Measurements from ENCODE around the gene KIAA0319L. TPM values are rescaled to one million over a fixed set of nuclear protein-coding genes. Genes with fewer than 3 reads are reported as not detected.

The KIAA0319L gene
- total RNA-seq, 2 donors from 2014 or later, result 109 to 124 TPM

GRCh38 chr1:35433714-35434113, 123.5 kb downstream of the KIAA0319L start:
- WGBS, result 96% methylated on average over 15 of the region's 15 CpGs
- no peaks in the 10 kb centered on the region for H3K9me3 ChIP-seq
- no peak for DNase-seq (ENCODE audit: low spot score)
- H3K4me1 ChIP-seq (replicated peaks), result no peaks in the 10 kb centered on the region
- intact Hi-C loops (cut with DNase I), result no loop called here
- H3K4me3 ChIP-seq, result no peak overlapping the region
- peaks cover 0 to 18% of the 10 kb centered on the region in 2 donors for H3K36me3 ChIP-seq
- no peak overlapping the region for H3K27ac ChIP-seq
- TF ChIP-seq POLR2A (IDR thresholded peaks at IDR 0.05) (no peak), CTCF (IDR thresholded peaks at IDR 0.05) (no peak), POLR2AphosphoS5 (IDR thresholded peaks at IDR 0.05) (no peak)
- H3K27me3 ChIP-seq (replicated peaks; ENCODE audit: insufficient read depth), result no peaks in the 10 kb centered on the region

GRCh38 chr1:35432231-35432630, 125.0 kb downstream of the KIAA0319L start:
- Histone ChIP-seq H3K4me1 (replicated peaks) (no peaks in the 10 kb centered on the region), H3K4me3 (no peak overlapping the region), H3K36me3 (peaks cover 0 to 18% of the 10 kb centered on the region in 2 donors), H3K27ac (no peak overlapping the region), H3K27me3 (replicated peaks; ENCODE audit: insufficient read depth) (no peaks in the 10 kb centered on the region), H3K9me3 (no peaks in the 10 kb centered on the region)
- DNase-seq (ENCODE audit: low spot score), result no peak
- 95% methylated on average over 10 of the region's 10 CpGs for WGBS
- intact Hi-C loops (cut with DNase I), result no loop called here
- no peak for TF ChIP-seq POLR2AphosphoS5 (IDR thresholded peaks at IDR 0.05)
- no peak for TF ChIP-seq CTCF (IDR thresholded peaks at IDR 0.05)
- TF ChIP-seq POLR2A (IDR thresholded peaks at IDR 0.05), result no peak

- no peak for DNase-seq (ENCODE audit: low spot score)
- Histone ChIP-seq H3K27ac (no peak overlapping the region), H3K9me3 (no peaks in the 10 kb centered on the region), H3K27me3 (replicated peaks; ENCODE audit: insufficient read depth) (no peaks in the 10 kb centered on the region), H3K4me1 (replicated peaks) (no peaks in the 10 kb centered on the region), H3K4me3 (no peak overlapping the region), H3K36me3 (peaks cover 0 to 16% of the 10 kb centered on the region in 2 donors)
- TF ChIP-seq POLR2A (IDR thresholded peaks at IDR 0.05), result no peak
- TF ChIP-seq CTCF (IDR thresholded peaks at IDR 0.05), result no peak
- TF ChIP-seq POLR2AphosphoS5 (IDR thresholded peaks at IDR 0.05), result no peak
- intact Hi-C loops (cut with DNase I), result no loop called here
- 50% methylated on average over 7 of the region's 7 CpGs for WGBS
These were observed 126.0 kb downstream of the KIAA0319L start for GRCh38 chr1:35431173-35431599.

- H3K4me3 ChIP-seq, result no peak overlapping the region
- TF ChIP-seq POLR2AphosphoS5 (IDR thresholded peaks at IDR 0.05), result no peak
- TF ChIP-seq POLR2A (IDR thresholded peaks at IDR 0.05), result no peak
- TF ChIP-seq CTCF (IDR thresholded peaks at IDR 0.05), result no peak
- intact Hi-C loops (cut with DNase I), result no loop called here
These were observed 126.4 kb downstream of the KIAA0319L start for GRCh38 chr1:35430762-35431161.

GRCh38 chr1:35428360-35428759, 128.8 kb downstream of the KIAA0319L start:
- Histone ChIP-seq H3K27ac (no peak overlapping the region), H3K4me3 (no peak overlapping the region), H3K9me3 (no peaks in the 10 kb centered on the region), H3K4me1 (replicated peaks) (no peaks in the 10 kb centered on the region), H3K36me3 (no peaks in the 10 kb centered on the region), H3K27me3 (replicated peaks; ENCODE audit: insufficient read depth) (no peaks in the 10 kb centered on the region)
- DNase-seq (ENCODE audit: low spot score), result no peak
- TF ChIP-seq CTCF (IDR thresholded peaks at IDR 0.05) (no peak), POLR2AphosphoS5 (IDR thresholded peaks at IDR 0.05) (no peak), POLR2A (IDR thresholded peaks at IDR 0.05) (no peak)
- intact Hi-C loops (cut with DNase I), result no loop called here
- over 99% methylated on average over 7 of the region's 7 CpGs for WGBS

More at GRCh38 chr1:35430762-35431161, 126.4 kb downstream of the KIAA0319L start:
- H3K36me3 ChIP-seq, result peaks cover 0 to 12% of the 10 kb centered on the region in 2 donors
- no peaks in the 10 kb centered on the region for H3K27me3 ChIP-seq (replicated peaks; ENCODE audit: insufficient read depth)
- DNase-seq (ENCODE audit: low spot score), result no peak
- H3K4me1 ChIP-seq (replicated peaks), result no peaks in the 10 kb centered on the region
- 95% methylated on average over 4 of the region's 4 CpGs for WGBS
- no peak overlapping the region for H3K27ac ChIP-seq
- no peaks in the 10 kb centered on the region for H3K9me3 ChIP-seq

Measured in prostate gland (tissue), 2 donors.